Esophagus muscularis mucosa (tissue), 4 donors: Measurements from ENCODE around the gene GABRD. TPM values are rescaled to one million over a fixed set of nuclear protein-coding genes. Genes with fewer than 3 reads are reported as not detected.

Experiments
- DNase-seq: peaks from one replicate; pipeline ENCODE4 v3.0.0-alpha.2; 2017; ENCODE audit errors: extremely low spot score
- H3K27ac ChIP-seq, 4 donors: fragments of 200-600 bp; sonication (generic); replicated peaks in 1 of 4; 1 replicate in 3 of 4; 2 replicates in 1 of 4; pipeline ENCODE4 v1.5.1; 2016 to 2019; ENCODE audit warnings: mild to moderate bottlenecking in 1 of 4
- H3K27me3 ChIP-seq, 4 donors: fragments of 200-600 bp; sonication (generic); one replicate each; pipeline versions ENCODE4 v1.5.1 to v1.6.0; 2016 to 2019
- H3K36me3 ChIP-seq, 4 donors: fragments of 200-600 bp; sonication (generic); one replicate each; pipeline ENCODE4 v1.5.1; 2016 to 2019
- H3K4me1 ChIP-seq, 4 donors: fragments of 200-600 bp; sonication (generic); one replicate each; pipeline ENCODE4 v1.5.1; 2016 to 2019
- H3K4me3 ChIP-seq, 4 donors: fragments of 200-600 bp; sonication (generic); 1 replicate in 2 of 4; 2 replicates in 2 of 4; pipeline ENCODE4 v1.5.1; 2016 to 2019; ENCODE audit warnings: mild to moderate bottlenecking in 4 of 4, moderate library complexity in 1 of 4
- H3K9me3 ChIP-seq, 4 donors: fragments of 200-600 bp; sonication (generic); 1 replicate in 3 of 4; 2 replicates in 1 of 4; pipeline ENCODE4 v1.5.1; 2016 to 2019
- CTCF ChIP-seq, 3 experiments: fragments of 200-600 bp in 2 of 3; fragments of 450-650 bp in 1 of 3; sonication (generic) in 2 of 3; IDR thresholded peaks; one replicate each; pipeline ENCODE4 v1.5.1; 2017 to 2019; ENCODE audit warnings: antibody characterized with exemption in 3 of 3, mild to moderate bottlenecking in 2 of 3, moderate library complexity in 1 of 3
- EP300 ChIP-seq: sonication (generic); formaldehyde crosslinking; IDR thresholded peaks from one replicate; pipeline ENCODE4 v1.6.1; 2017; ENCODE audit warnings: antibody characterized with exemption
- POLR2A ChIP-seq: fragments of 450-650 bp; IDR thresholded peaks from one replicate; pipeline ENCODE4 v1.6.1; 2017; ENCODE audit warnings: antibody characterized with exemption, moderate library complexity, mild to moderate bottlenecking, low read depth
- POLR2AphosphoS5 ChIP-seq, 2 donors: sonication (generic); formaldehyde crosslinking; IDR thresholded peaks; one replicate each; pipeline ENCODE4 v1.6.1; 2017; ENCODE audit warnings: antibody characterized with exemption in 2 of 2
- WGBS: methylation state at CpG from one replicate; pipeline ENCODE4 v1.1.5; 2018; 5-methylcytosine and 5-hydroxymethylcytosine counted together
- intact Hi-C: fragments of 100-400 bp; cut with DNase I; formaldehyde crosslinking; loops from one replicate; pipeline ENCODE4 v1.15.1; 2023
- total RNA-seq, 4 donors: library from RNA; depleted of rRNA; stranded (reverse); fragments of >200 nt; gene quantifications; one replicate each; pipeline versions ENCODE4 v1.1.0 to v1.2.1, GENCODE V29; 2016

Gene GABRD
- total RNA-seq, 4 donors from 2014 or later: not detected

- no peaks in the 10 kb centered on the region for H3K4me1 ChIP-seq
- peaks cover 0 to 16% (median 2%) of the 10 kb centered on the region in 4 donors for H3K9me3 ChIP-seq
- no peak for DNase-seq
- H3K27ac ChIP-seq: no peak overlapping the region
- peaks cover 0 to 86% (median 0%) of the 10 kb centered on the region in 4 donors for H3K27me3 ChIP-seq
- intact Hi-C loops: no loop called here
- WGBS: 85% methylated on average over 11 of the region's 15 CpGs
- H3K36me3 ChIP-seq: no peaks in the 10 kb centered on the region
- no peak for TF ChIP-seq POLR2A
- no peak for TF ChIP-seq POLR2AphosphoS5 (IDR thresholded peaks at IDR 0.05)
- TF ChIP-seq EP300: no peak
- TF ChIP-seq CTCF (IDR thresholded peaks at IDR 0.05): no peak
- no peak overlapping the region for H3K4me3 ChIP-seq
Observed at GRCh38 chr1:2036287-2036686, 17.1 kb downstream of the GABRD start.

- intact Hi-C loops: no loop called here
- no peak overlapping the region for H3K27ac ChIP-seq
- H3K4me3 ChIP-seq: no peak overlapping the region
- H3K9me3 ChIP-seq: peaks cover 0 to 16% (median 2%) of the 10 kb centered on the region in 4 donors
- WGBS: 79% methylated on average over 17 of the region's 18 CpGs
- H3K36me3 ChIP-seq: no peaks in the 10 kb centered on the region
- H3K27me3 ChIP-seq: peaks cover 0 to 85% (median 0%) of the 10 kb centered on the region in 4 donors
- DNase-seq: no peak
- TF ChIP-seq EP300 (no peak), POLR2A (no peak), POLR2AphosphoS5 (IDR thresholded peaks at IDR 0.05) (no peak), CTCF (IDR thresholded peaks at IDR 0.05) (no peak)
- H3K4me1 ChIP-seq: no peaks in the 10 kb centered on the region
Observed at GRCh38 chr1:2037314-2037979, 18.3 kb downstream of the GABRD start.

GRCh38 chr1:2038229-2038628 is 19.1 kb downstream of the GABRD start:
- peaks cover 0 to 83% (median 0%) of the 10 kb centered on the region in 4 donors for H3K27me3 ChIP-seq
- WGBS: 89% methylated on average over 8 of the region's 8 CpGs
- TF ChIP-seq POLR2A (no peak), CTCF (IDR thresholded peaks at IDR 0.05) (no peak), EP300 (no peak), POLR2AphosphoS5 (IDR thresholded peaks at IDR 0.05) (no peak)

GRCh38 chr1:2039251-2039650 is 20.1 kb downstream of the GABRD start:
- Histone ChIP-seq H3K27ac (no peak overlapping the region), H3K36me3 (no peaks in the 10 kb centered on the region), H3K27me3 (peaks cover 0 to 82% (median 0%) of the 10 kb centered on the region in 4 donors), H3K4me1 (peaks cover 0 to under 1% (median under 1%) of the 10 kb centered on the region in 4 donors), H3K4me3 (no peak overlapping the region), H3K9me3 (peaks cover 0 to 16% (median 2%) of the 10 kb centered on the region in 4 donors)
- WGBS: 78% methylated on average over 8 of the region's 8 CpGs
- DNase-seq: no peak
- TF ChIP-seq POLR2AphosphoS5 (IDR thresholded peaks at IDR 0.05): no peak
- no peak for TF ChIP-seq EP300
- TF ChIP-seq CTCF (IDR thresholded peaks at IDR 0.05): no peak
- no peak for TF ChIP-seq POLR2A
- intact Hi-C loops: no loop called here

More at GRCh38 chr1:2038229-2038628, 19.1 kb downstream of the GABRD start:
- H3K27ac ChIP-seq: no peak overlapping the region
- H3K4me3 ChIP-seq: no peak overlapping the region
- no peak for DNase-seq
- no peaks in the 10 kb centered on the region for H3K36me3 ChIP-seq
- H3K4me1 ChIP-seq: no peaks in the 10 kb centered on the region
- peaks cover 0 to 16% (median 2%) of the 10 kb centered on the region in 4 donors for H3K9me3 ChIP-seq
- intact Hi-C loops: no loop called here
